SW480 (cell line): ENCODE results near the gene PDZD8.

ENCODE experiments used
- DNase-seq: peaks from one replicate; pipeline ENCODE4 v3.0.0-alpha.2; 2016; ENCODE audit warnings: low spot score

The PDZD8 gene

GRCh38 chr10:117398029-117398428 lies 22.8 kb upstream of the PDZD8 start:
- DNase-seq: no peak

- DNase-seq: no peak
Measured at GRCh38 chr10:117391436-117392205, 16.4 kb upstream of the PDZD8 start.

DNA sequence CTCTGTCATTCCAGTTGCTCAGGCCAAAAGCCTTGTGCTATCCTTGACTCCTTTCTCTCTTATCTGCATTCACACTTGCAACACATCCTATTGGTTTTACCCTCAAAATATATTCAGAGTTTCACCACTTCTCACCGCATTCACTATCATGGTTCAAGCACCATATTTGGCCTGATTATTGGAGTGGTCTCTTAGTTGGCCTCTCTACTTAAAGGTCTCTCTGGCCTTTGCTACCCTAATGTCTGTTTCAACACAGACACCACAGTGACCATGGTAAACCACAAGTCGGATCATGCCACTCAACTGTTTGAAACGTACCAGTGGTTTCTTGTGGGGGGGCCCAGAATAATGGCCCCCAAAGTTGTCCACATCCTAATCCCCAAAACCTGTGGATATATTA lies 15.2 kb upstream of the PDZD8 start:
- DNase-seq: no peak

GRCh38 chr10:117386805-117387204 lies 11.6 kb upstream of the PDZD8 start:
- DNase-seq: no peak

DNA sequence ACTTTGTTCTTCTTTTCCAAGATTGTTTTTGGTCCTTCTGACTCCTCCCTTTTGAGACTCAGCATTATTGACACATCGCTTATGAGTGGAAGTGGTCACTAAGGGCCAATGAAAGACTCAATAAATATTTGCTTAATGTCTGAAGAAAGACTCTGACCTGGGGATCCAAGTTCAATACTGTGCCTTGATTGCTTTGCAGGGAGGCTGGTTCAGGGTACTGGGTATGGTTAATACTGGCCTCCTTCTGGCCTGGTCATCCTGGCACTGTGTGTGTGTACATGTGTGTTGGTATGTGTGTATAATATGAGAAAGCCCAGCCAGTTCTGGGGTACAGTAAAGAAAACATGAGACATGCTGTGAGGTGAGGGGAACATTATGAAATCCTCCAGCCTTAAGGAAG lies 7.6 kb upstream of the PDZD8 start:
- no peak for DNase-seq

DNA sequence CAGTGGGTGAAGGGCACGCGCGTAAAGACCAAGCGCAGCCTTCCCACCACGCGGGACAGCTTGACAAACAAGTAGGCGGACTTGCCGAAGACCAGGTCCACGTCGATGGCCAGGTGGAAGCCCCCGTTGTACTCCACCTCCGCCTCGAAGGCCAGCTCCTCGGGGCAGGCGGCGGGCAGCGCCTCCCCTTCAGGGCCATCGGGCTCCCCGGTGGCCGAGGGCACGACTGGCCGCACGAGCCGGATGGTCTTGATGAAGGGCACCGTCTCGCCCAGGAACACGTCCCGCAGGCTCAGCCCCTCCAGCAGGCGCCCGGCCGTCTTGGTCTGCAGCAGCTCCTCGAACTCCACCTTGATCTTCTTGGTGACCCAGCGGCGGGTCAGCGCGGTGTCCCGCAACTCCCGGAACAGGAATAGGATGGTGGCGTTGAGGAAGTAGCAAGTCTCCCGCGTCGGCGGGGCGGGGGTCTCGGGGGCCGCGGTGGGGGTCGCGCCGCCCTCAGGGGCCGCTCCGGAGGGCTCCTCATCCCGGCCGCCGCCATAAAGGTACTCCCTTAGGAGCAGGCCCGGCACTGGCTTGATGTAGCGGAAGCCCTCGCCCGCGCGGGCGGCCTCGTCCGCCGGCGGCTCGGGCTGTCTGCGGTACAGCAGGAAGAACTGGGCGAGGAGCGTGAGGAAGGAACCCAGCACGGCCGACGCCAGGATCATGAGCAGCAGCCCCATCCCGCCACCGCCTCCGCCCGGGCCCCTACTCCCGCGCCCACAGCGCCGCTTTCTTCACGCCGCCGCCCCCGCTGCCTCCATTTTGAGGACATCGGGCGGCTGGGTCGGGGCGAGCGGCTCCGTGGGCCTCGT lies 507 bp downstream of the PDZD8 start:
- peak; percentile 57 for DNase-seq

DNA sequence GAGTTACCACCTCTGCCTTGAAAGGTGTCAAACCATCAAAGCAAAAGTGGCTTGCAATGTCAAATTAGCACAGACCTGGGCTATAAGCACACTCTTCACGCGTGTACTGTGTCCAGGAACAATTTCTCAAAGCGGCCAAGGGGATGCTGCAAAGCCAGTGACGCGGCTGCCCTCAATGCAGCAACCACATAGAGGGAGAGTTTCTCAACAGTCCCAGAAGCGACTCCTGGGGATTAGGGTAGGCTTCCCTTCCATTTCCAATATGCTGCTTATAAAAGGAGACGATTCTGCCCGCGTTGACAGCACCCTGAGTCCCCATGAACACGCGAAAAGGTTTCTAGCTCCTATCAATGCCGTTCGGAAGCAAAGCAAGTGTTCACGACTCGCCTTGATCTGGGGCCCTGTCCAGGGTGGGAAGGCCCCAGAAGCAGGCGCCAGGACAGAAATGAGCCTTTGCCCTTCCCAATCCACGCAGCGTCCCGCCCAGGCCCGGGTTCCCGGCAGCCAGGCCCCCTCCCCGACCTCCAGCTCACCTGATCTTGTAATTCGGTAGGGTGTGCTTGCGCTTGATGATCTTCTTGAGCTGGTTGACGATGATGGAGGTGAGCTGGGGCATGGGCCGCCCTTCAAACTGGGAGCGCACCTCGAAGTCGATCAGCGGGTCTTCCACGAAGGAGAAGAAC lies 1.3 kb downstream of the PDZD8 start:
- DNase-seq: peak; percentile 25

- no peak for DNase-seq
Measured at GRCh38 chr10:117370205-117370604, 5.0 kb downstream of the PDZD8 start.

- no peak for DNase-seq
Measured at GRCh38 chr10:117367718-117368117, 7.5 kb downstream of the PDZD8 start.

GRCh38 chr10:117366741-117367140 lies 8.5 kb downstream of the PDZD8 start:
- DNase-seq: no peak

- DNase-seq: peak; percentile 42
Measured at GRCh38 chr10:117365612-117366011, 9.6 kb downstream of the PDZD8 start.

DNA sequence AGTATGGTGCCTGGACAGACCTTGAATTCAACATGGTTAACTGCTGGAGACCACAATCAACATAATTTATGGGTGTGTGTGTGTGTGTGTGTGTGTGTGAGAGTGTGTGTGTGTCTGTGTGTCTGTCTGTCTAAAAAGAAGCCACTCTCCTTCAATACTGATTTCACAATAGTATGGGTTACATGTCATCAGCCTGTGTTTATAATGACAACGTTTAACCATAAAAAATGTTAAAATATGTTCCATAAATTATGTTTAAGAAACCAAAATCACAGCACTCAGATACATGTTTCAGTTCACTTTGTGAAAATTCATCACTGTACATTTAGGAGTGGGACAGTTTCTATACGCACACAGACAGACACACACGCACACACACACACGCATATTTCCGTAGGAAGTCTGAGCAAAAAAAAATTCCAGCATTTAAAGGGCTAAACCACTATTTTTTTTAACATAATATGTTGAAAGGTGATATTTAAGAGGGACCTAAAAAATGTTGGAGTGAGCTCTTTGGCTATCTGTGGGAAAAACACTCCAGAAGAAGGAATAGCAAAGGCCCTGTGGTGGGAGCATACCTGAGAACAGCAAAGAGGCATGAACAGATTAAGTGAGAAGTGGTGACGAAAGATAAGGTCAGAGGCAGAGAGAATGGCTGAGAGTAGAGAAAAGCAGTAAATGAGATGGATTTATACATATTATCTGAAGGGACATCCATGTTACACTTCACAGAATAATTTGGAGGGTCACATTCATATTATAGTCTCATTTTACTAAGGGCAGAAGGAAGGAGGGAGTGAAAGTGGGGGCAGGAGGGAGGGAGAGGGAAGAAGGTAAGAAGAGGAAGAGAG lies 10.9 kb downstream of the PDZD8 start:
- peak; percentile 80 for DNase-seq

- peak; percentile 85 for DNase-seq
Measured at GRCh38 chr10:117363028-117363427, 12.2 kb downstream of the PDZD8 start.

- no peak for DNase-seq
Measured at GRCh38 chr10:117362313-117362712, 12.9 kb downstream of the PDZD8 start.

DNA sequence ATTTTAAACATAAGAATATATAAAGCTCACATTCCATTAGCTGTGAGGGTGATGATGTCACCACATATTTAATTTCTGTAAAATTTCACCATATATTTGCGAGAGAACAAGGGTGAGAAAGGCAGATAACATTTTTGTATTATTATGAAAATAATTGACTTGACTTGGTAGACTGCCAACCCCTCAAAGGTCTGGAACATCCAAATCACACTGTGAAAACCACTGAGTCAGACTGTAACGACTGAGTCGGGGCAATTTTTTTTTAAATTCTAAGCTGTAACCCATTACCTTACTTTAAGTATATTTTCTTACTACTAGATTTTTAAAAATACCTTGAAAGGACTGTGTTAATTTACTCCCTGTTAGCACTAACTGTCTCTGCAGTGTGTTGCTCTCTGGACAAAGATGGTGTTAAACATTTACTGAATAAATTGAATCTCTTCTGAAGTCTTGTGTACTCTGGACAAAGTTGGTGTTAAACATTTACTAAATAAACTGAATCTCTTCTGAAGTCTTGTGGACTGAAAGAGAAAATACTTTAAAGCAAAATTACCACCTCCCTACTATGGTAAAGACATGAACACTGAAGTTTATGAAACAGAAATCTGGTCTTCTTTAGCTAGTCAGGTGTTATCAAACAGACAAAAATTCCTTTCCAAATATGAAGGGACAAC lies 14.1 kb downstream of the PDZD8 start:
- DNase-seq: no peak

DNA sequence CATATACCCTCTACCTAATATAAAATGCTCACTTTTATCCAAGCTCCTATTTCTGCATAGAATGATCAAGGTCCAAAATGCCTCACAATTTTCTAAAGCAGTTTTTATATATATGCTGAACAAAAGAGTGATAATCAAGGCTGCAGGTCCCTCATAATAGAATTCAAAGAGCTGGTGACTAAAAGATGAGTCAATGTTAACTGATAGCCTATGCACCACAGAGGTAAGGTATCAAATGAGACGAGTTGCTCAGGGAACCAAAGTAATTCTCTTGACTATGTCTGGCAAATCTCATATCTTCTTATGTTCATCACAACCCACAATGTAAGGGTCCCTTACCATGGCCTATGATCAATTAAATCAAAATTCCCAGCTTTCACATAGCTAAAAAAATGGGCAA lies 15.2 kb downstream of the PDZD8 start:
- peak; percentile 35 for DNase-seq

DNA sequence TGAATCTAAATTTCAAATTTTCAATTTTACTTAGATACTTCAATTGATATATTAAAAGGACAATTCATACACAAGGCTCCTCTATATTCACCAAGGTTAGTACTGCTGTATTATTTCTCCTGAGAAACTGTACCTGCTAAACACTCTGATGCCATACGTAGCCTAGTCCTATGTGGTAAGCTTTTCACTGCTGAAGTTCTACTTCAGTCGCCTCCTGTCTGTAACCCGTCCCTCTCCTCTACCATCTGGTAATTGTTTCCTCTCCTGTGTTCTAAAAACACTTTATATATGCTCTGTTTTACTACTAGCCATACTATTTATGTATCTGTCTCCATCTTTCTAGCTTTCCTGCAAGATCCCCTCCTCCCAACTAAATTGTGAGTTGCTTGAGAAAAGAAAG lies 20.2 kb downstream of the PDZD8 start:
- no peak for DNase-seq

- DNase-seq: no peak
Measured at GRCh38 chr10:117353684-117354083, 21.6 kb downstream of the PDZD8 start.

- no peak for DNase-seq
Measured at GRCh38 chr10:117352724-117353123, 22.5 kb downstream of the PDZD8 start.

DNA sequence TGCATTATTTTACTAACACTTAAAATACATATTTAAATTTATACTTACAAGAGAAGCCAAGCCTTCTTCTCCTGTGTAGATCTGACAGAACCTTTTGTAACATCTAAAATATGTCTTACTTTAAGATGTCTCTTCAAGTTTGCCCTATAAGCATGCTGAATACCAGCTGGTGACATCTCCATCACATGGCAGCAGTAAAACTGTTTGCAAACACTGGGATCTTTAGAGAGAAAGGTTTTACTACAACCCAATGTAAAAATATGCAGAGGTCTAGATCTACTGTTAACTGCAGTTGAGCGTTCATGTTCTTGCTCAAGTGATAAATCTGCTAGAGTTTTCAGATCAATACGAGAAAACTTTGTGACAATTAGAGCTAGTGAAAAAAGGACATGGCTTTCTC lies 23.2 kb downstream of the PDZD8 start:
- no peak for DNase-seq

- no peak for DNase-seq
Measured at GRCh38 chr10:117351558-117351957, 23.7 kb downstream of the PDZD8 start.
